NCI-H748 treated with DMSO at 0.1 percent for 48 hours (cell line): ENCODE measurements around the gene POTEH.
"Not testable (repeated sequence)": the region's sequence is repeated elsewhere in the genome, so short reads cannot be mapped to it uniquely, and the experiment has no call there.

Source experiments
- DNase-seq: peaks from one replicate; lab custom pipeline; 2025; lab: John Stamatoyannopoulos, UW

The POTEH gene

DNA sequence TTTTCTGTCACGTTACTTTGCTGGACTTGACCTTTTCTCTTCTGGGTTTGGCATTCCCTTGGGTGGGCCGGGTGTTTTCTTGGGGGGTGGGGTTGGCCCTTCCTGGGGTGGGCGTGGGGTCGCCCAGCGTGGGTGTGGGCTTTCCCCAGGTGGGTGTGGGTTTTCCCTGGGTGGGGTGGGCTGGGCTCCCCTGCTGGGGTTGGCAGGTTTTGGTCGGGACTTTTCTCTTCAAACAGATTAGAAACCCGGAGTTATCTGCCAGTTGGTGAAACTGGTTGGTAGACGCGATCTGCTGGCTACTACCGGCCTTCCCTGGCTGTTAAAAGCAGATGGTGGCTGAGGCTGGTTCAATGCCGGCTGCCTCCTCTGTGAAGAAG lies at the start of gene POTEH:
Gene POTEH (plus strand): TSS at position 278 of the 377 bp plus-strand sequence. CDS start 52 bp downstream, at position 330.
- not testable (repeated sequence) for DNase-seq

DNA sequence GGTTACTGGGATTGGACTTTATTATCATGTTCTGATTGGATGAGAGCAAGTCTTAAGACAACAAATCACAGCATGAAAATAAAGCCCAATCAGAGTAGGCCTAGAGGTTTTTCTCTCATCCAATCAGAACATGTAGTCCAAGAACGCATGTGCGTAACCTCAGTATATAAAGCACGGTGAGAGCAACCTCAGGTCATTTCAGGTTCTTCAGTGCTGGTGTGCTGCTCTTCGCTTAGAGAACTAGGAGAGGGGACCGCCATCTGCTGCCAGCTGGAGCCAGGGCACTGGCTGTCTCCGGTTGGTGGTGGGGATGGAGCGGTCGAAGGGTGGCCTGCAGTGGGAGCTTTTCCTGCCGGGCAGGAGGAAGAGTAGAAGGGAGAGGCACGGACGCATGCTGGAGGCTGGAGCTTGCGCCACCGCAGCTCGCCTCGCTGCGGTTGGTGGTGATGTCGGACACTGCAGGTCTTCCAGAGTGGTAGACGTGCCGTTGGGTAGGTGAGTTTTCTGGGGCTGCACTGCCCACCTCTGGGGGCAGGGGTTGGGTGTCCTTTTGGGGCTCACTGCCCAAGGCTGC lies 47.5 kb upstream of the POTEH start:
- not testable (repeated sequence) for DNase-seq

DNA sequence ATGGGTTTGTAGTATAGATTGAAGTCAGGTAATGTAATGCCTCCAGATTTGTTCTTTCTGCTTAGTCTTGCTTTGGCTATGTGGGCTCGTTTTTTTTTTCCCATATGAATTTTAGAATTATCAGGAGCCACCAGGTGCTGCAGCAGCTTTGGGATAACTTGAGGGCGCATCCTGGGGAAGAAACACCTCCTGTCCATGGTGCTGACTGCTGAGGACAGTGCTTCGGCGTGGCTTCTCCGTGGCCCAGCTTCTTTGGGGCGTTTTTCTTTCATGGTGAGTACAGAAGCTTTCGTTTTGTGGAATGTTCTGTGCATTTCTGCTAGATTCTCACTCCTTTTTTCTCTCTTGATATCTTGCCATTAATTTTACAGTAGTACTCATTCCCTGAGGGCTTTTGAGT lies 37.9 kb upstream of the POTEH start:
- not testable (repeated sequence) for DNase-seq

DNA sequence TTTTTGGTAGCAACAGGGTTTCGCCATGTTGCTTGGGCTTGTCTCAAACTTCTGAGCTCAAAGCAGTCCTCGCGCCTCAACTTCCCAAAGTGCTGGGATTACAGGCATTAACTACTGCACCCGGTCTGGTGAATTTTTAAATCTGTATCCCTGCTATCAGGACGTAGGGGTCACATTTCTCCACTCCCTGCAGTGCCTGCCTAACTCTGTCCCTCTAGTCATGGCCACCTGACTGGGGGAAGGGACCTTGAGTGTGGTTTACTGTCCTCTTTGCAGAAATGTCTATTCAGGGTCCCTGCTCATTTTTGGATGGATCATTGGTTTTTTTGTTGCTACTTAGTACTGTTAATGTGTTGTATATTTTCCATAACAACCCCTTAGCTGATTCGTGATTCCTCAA lies 37.1 kb upstream of the POTEH start:
- DNase-seq, result not testable (repeated sequence)

DNA sequence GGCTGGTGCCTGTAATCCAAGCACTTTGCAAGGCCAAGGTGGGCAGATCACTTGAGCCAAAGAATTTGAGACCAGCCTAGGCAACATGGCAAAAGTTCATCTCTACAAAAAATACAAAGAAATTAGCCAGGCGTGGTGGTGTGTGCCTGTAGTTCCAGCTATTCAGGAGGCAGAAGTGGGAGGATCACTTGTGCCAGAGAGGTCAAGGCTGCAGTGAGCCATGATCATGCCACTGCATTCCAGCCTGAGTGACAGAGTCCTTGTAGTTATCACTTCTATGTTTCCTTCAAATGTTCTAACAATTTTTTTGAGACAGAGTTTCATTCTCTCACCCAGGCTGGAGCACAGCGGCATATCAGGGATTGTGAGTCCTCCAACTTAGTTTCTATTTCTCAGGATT lies 36.6 kb upstream of the POTEH start:
- DNase-seq, result not testable (repeated sequence)

DNA sequence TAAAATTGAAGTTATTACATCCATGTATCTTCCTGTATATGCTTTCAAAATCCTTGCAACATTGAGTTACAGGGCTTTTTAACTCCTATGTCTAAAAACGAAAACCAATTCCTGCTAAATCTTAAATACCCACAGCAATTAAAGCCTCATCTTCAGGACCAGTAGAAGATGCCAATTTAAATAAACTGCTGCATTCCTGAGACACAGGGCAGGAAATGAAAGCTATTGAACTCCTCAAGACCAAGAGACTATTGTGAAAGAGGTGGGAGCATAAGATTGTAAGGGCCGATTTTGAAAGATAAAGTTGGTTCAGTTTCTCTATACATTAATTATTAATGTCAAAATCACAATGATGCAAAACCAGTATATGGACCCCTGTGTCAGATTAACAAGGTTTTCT lies 28.7 kb upstream of the POTEH start:
- not testable (repeated sequence) for DNase-seq

DNA sequence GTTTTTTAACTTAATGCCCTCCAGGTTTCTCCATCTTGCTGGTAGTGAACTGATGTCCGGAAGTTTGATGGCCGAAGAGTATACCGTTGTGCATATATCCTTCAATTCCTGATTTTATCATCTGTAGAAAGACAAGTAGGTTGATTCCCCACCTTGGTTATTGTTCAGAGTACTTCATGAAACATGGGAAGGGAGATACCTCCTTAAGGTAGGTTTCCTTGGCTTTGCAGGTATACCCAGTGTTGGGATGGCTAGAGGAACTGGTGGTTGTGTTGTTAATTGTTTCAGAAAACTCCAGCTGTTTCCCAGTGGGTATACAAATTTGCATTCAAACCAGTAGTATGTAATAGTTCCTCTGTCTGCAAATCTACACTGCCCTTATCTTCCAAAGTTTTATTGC lies 25.1 kb upstream of the POTEH start:
- not testable (repeated sequence) for DNase-seq

DNA sequence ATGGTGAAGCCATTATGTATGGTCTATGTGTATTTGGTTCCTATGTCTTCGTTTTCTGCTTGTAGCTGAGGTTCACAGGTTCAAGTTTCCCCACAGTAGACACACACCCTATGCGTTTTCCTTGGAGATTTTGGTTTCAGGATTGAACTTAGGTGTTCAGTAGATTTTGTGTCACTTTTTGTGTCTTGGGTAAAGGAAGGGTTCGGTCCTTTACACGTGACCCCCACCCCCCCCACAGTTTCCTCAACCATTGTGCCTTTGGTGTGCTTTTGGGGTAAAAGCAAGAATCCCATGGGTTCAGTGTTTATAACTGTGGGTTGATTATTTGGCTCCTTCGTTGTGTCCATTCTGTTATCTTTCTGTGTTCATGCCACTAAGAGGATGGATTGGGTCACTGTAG lies 24.3 kb upstream of the POTEH start:
- not testable (repeated sequence) for DNase-seq

DNA sequence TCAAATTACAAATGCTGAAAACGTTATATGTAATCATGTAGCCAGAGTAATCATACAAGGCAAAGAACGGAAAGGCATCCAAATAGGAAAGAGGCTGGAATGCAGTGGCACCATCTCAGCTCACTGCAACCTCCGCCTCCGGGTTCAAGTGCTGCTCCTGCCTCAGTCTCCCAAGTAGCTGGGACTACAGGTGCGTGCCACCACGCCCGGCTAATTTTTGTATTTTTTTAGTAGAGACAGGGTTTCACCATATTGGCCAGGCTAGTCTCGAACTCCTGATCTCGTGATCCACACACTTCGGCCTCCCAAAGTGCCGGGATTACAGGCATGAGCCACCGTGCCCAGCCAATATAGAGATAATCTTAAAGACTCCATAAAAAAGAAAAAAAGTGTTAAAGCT lies 20.4 kb upstream of the POTEH start:
- DNase-seq, result not testable (repeated sequence)

DNA sequence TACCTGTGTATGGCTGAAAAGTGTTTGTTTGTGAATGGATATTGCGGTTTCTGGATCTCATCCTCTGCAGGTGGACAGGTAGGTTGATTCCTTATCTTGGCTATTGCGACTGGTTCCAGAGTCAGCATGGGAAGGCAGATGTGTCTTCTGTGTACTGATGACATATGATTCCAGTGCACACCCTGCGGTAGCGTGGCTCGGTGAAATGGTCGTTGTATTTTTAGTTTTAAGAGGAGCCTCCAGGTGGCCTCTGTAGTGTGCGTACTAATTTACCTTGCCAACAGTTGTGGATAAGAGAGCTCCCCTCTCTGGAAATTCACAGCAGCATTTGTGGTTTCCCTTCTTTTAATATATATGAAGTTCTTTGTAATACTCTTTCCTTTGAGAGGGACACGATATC lies 10.1 kb upstream of the POTEH start:
- not testable (repeated sequence) for DNase-seq

DNA sequence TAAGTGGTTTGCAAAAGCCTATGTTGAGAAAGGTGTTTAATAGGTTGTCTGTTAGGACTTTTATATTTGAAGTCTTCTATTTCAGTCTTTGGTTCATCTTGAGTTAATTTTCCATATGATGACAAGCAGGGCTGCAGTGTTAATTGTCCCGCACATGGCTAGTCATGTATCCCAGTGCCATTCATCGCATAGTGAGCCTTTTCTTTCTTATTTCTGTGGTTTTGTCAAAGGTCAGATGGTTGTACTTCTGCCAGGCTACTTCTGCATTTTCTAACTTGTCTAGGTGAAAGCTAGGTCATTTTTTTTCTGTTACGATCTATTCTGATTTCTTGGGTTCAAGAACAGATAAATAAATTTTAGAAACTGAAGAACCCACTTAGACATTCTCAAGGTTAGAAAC lies 5.7 kb upstream of the POTEH start:
- DNase-seq, result not testable (repeated sequence)

DNA sequence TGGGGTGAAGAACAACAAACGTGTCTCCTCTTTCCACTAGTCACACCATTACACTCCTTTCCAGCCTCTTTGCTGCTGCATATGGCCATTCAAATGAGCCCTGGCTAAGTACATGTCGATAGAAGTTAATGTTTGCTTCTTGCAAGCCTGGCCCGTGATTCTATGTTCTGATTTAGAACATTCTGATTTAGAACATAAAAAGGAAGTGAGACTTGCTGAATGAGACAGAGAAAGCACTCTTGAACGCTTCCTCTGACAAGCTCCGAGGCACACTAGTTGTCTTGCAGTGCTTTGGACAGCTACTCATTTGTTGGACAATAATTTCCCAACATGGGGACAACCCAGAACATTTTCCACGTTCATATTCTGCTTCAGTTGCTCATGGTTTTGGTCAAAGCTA lies 5.1 kb upstream of the POTEH start:
- DNase-seq, result not testable (repeated sequence)

DNA sequence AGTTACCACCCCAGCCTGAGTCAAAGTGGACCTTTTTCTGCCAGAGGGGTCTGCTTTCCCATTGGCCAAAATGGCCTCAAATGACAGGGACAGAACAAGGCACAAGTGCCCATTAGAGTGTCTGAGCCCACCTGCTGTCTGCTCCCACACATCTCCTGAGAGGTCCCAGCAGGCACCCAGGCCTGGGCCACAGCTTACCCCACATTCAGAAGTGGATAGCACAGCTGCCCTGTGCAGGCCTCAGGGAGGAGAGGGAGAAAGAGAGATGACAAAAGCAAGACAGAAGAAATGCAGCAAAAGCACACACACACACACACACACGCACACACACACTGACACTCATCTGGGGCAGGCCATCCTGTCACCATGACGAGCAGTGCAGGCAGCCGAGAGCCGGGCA lies 4.2 kb upstream of the POTEH start:
- DNase-seq, result not testable (repeated sequence)

DNA sequence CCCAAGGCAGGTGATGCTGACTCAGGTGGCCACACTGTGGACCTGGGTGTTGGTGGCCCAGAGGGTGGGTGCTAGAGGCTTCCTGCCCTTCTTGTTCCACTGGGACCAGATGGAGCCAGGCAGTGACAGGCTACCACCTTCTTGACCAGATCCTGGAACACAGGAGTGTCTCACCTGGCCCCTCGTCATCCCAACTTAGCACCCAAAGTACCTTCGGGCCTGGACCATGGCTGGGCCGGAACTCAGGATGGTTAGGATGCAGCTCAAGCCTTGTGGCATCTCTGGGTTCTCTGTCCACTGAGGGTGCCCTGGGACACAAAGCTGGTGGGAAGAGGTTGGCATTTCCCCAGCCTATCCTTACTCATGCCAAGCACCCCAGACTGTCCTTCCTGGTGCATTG lies 2.7 kb upstream of the POTEH start:
- not testable (repeated sequence) for DNase-seq

DNA sequence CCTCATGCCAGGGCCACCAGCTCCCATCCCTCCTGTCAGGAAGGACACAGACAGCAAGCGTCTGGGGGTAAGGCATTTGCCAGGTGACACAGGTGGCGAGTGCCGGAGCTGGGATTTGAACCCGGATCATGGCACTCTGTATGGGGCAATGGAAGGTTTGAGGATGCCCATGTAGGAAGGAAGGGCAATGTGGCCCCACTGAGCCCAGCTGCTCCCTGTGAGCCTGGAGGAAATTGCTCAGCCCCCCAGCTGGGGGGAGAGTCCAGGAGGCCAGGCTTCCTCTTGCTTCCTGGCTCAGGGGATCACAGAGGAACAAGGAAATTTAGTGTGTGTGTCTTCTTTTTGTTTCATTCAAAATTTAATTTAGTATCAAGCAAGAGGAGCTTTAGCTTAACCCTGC lies 2.1 kb upstream of the POTEH start:
- not testable (repeated sequence) for DNase-seq

DNA sequence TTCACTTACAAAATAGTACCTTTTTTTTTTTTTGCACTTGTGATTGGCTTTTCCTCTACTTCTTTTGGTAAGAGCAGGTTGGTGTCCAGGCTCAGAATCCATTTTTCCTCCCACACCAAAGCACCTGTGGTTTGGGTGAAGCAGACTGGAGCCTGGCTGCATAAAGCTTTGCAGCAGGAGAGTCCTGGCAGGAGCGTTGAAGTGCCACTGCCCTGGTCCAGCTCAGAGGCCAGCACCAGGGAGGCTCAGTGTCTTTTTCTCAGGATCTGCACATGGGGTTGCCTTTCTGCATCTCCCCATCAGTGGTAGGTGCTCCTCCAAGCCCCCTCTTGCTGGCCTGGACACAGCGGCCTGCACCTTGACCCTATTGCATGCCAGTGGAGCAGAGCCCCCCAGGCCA lies 1.7 kb upstream of the POTEH start:
- DNase-seq, result not testable (repeated sequence)

DNA sequence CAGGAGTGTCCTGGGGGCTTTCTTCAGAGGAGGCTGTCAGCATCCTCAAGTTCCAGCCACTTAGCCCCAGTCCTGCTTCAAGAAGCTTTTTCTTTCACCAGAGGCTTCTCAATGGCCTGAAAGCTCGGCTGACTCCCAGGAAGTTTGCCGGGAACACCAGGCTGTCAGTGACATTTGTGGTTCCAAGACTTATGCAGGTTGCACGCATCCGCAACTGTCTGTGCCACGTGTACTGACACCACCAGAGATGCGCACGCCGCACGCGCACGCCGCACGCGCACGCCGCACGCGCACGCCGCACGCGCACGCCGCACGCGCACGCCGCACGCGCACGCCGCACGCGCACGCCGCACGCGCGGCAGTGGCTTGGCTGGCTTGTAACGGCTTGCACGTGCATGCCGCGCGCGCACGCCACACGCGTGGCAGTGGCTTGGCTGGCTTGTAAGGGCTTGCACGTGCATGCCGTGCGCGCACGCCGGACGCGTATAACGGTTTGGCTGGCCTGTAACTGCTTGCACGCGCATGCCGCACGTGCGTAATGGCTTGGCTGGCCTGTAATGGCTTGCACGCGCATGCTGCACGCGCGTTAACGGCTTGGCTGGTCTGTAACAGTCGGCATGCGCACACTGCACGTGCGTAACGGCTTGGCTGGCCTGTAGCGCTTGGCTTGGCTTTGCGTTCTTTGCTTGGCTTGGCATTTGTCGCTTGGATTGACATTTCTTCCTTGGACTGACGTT lies 646 bp upstream of the POTEH start:
- DNase-seq, result not testable (repeated sequence)

DNA sequence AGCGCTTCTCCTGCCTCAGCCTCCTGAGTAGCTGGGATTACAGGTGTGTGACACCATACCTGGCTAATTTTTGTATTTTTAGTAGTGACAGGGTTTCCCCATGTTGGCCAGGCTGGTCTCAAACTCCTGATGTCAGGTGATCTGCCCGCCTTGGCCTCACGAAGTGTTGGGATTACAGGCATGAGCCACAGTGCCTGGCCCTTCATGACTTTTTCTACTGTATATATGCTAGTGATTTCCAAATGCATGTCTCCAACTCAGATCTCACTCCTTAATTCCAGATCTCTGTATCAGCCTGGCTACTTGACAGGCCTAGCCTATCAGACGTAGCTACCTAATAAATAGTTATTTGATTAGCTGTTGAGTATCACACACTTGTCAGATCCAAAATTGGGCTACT lies 23.8 kb downstream of the POTEH start:
- not testable (repeated sequence) for DNase-seq

DNA sequence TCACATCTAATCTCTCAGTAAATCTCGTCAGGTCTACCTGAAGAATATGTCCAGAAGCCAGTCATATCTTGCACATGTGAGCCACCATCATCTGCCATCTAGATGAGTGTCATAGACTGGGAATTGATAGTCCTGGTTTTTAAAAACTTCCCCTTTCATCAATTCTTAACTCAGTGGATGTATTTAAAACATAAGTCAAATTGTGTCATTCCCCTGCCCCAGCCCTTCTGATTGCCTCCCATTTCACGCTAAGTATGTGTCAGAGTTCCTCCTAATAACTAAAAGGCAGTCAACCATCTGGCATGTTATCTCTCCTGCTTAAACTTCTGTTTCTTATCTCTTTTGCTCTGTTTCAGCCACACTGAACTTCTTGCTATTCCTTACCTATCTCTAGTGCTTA lies 24.3 kb downstream of the POTEH start:
- not testable (repeated sequence) for DNase-seq

DNA sequence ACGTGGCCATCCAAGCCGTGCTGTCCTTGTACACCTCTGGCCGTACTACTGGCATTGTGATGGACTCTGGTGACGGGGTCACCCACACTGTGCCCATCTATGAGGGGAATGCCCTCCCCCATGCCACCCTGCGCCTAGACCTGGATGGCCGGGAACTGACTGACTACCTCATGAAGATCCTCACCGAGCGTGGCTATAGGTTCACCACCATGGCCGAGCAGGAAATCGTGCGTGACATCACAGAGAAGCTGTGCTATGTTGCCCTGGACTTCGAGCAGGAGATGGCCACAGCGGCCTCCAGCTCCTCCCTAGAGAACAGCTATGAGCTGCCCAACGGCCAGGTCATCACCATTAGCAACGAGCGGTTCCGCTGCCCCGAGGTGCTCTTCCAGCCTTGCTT lies 32.1 kb downstream of the POTEH start:
- DNase-seq, result not testable (repeated sequence)

DNA sequence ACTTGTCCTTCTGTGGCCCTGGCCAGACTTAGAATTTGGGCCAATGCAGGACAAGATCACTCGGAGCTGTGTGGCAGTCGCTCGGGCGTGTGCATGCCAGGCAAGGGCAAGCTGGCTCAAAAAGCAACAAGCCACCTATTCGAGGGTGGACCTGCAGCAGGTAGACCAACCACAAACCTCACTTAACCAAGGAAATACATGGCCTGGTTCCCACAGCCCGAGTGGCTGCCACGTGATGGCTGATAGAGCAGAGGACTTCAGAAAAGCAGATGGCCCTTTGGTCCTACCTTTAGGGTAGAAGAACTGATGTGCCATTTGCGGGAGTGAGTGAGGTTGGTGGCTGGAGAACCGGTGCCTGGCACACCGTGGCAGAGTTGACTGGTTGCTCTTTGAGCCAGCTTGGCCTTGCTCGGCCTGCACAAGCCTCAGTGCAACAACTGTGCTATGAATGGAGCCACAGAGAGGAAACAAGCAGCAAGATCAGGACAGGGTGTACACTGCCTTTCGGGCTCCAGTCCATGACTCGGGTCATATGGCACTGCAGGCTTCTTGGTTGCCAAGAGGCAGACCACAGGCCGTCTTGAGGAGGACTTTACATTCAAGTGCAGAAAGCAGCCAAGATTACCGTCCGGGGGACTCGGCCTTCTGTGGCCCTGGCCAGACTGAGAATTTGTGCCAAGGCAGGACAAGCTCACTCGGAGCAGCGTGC lies 39.5 kb downstream of the POTEH start:
- DNase-seq, result not testable (repeated sequence)

DNA sequence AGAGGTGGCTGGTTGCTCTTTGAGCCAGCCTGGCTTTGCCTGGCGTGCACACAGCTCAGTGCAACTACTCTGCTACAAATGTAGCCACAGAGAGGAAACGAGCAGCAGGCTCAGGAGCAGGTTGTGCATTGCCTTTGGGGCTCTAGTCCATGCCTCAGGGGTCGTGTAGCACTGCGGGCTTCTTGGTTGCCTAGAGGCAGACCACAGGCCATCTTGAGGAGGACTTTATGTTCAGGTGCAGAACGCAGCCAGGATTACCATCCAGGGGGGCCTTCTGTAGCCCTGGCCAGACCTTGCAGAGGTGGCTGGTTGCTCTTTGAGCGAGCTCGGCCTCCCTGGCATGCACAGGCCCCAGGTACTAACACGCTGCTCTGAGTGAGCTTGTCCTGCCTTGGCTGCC lies 41.2 kb downstream of the POTEH start:
- not testable (repeated sequence) for DNase-seq

DNA sequence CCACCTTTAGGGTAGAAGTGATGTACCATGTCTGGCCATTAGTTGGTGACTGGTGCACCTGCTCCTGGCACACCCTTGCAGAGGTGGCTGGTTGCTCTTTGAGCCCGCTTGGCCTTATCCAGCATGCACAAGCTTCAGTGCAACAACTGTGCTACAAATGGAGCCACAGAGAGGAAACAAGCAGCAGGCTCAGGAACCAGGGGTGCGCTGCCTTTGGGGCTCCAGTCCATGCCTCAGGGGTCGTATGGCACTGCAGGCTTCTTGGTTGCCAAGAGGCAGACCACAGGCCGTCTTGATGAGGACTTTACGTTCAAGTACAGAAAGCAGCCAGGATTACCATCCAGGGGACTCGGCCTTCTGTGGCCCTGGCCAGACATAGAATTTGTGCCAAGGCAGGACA lies 44.6 kb downstream of the POTEH start:
- DNase-seq, result not testable (repeated sequence)
